NCI-H345 (cell line): ENCODE data around the gene FHL3.
A peak's percentile ranks its signal among the peaks of the same experiment; 100 is the strongest.
"Not testable (repeated sequence)": the region's sequence is repeated elsewhere in the genome, so short reads cannot be mapped to it uniquely, and the experiment has no call there.

Source experiments
- DNase-seq: peaks from one replicate; lab custom pipeline; 2025; lab: John Stamatoyannopoulos, UW

FHL3 gene

GRCh38 chr1:37987679-37988078, 17.6 kb downstream of the FHL3 start:
- DNase-seq = no peak

GRCh38 chr1:37983546-37983945, 21.8 kb downstream of the FHL3 start:
- DNase-seq = no peak

DNA sequence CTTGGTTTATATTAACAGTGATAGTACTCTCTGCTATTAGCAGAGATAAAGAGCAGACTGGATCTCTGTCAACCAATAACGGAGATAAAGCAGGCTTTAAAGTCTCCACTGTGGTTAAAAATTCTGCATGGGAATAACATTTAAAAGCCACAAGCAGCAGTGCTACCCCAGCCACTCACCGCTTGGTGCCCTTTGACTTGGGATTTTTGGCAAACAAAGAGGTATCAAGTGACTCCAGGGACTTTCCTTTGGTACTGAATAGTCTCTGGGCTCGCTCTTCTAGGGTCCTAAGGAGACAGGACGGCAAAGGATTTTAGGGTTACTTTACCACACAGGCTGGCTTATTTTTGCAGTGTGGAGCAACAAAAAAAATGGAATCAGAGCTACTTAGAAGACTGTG, 26.8 kb downstream of the FHL3 start:
- no peak for DNase-seq

GRCh38 chr1:37975083-37975482, 30.2 kb downstream of the FHL3 start:
- peak; percentile 56 for DNase-seq

DNA sequence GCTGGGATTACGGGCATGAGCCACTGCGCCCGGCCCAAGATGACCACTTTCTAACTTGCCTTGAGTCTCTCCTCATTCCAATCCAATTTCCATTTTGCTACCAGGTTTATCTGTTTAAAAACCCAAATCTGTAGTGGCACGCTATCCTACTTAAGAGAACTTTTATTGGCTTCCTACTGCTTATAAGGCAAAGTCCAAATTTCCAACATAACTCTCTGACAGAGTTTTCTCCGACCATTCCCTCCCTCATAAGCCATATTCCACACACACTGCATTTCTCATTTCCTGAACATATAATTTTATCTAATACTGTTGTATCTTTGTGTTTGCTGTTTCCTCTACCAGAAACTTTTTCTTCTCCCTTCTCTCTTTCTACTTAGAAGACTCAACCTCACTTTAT, 30.7 kb downstream of the FHL3 start:
- DNase-seq = no peak

GRCh38 chr1:37973684-37974083, 31.6 kb downstream of the FHL3 start:
- not testable (repeated sequence) for DNase-seq

DNA sequence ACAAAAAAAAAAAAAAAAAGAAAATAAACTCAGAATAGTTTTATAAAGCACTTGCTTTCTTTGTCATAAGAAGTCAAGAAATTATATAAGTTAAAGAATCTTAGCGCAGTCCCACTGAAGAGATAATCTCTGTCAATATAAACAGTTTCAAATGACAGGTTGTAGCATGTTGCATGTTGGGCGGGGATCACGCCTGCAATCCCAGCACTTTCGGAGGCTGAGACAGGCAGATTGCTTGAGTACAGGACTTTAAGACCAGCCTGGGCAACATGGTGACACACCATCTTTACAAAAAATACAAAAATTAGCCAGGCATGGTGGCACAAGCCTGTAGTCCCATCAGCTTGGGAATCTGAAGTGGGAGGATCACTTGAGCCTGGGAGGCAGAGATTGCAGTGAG, 40.0 kb downstream of the FHL3 start:
- DNase-seq = no peak

- not testable (repeated sequence) for DNase-seq
These were observed 41.2 kb downstream of the FHL3 start for GRCh38 chr1:37964106-37964505.

GRCh38 chr1:37958690-37959089, 46.6 kb downstream of the FHL3 start:
- no peak for DNase-seq

DNA sequence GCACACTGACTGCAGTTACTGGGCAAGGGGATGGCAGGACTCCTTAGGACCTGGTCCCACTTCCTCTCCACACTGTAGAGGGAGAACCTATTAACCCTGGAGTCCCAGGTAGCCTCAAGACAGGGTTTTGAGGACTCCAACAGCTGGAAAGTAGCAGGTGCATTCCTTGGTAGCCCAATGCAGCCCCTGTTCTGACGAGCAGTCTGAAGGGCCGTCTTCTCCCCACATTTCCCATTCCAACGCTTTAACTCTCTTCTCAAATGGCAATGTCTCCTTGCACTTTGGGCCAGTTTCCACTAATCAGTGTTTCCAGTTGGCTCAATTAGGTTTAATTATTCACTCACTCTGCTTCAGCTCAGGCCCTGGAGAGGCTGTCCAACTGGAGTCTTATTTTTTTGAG, 49.6 kb downstream of the FHL3 start:
- DNase-seq = no peak

DNA sequence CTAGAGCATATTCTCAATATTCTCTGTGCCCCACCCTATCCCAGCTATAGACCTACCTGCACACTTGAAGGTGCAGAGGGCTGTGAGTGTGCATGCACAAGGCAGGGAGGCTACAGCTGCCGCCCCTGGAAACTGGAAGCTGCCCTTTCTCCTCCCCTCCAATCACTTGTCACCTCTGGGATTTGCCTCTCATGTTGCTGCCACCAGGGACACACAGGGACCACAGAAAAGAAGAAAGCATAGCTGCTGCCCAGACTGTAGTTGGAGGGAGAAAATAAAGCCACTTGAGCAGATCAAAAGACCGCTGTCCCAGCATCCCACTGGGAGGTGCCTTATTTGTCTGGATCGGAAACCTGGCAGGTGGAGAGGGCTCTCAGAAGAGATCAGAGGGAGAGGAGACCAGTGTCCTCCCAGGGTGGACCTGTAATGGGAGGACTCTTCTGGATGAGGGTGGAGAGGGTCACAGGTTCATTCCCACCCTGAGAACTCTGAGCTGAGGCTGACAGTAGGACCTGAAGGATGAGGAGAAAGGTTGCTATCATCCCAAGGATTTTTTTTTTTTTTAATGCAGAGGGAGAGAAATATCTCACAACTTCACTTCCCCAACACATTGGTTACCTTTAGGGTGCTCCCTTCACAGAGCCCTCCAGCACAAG, 50.9 kb downstream of the FHL3 start:
- no peak for DNase-seq

- no peak for DNase-seq
These were observed 52.6 kb downstream of the FHL3 start for GRCh38 chr1:37952738-37953137.

- no peak for DNase-seq
These were observed 53.3 kb downstream of the FHL3 start for GRCh38 chr1:37951783-37952624.

DNA sequence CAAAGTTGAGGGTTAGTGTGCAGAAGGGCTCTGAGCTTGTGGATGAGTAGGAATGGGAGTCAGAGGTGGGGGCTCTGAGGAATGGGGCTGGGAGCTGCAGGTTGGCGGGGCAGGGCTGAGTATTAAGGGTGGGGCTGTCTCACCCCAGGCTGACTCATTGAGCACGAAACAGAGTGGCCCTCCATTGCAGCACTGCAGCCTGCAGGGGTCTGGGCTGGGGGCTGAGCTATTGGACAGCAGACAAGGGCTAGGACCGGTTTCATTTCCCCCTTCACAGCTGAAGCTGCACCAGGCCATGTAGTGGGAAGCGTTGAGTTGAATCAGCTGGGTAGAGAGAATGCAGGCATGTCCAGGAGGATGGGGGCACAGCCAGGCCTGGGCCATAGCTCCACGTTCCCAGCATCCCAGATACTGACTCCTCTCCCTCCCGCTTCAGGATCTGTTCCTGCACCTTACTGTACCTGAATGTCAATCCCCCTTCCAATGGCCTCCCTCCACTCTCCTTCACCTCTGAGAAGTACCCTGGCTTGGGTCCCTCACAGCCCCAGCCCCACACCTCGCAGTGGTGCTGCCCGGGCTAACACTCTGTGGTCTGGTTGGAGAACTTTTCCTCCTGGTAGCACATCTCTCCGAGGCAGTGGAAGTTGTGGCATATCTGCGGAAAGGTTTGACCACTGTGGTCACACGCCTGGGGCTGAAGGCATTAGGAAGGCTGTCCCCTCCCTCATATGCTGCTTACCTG, 54.1 kb downstream of the FHL3 start:
- DNase-seq = no peak

DNA sequence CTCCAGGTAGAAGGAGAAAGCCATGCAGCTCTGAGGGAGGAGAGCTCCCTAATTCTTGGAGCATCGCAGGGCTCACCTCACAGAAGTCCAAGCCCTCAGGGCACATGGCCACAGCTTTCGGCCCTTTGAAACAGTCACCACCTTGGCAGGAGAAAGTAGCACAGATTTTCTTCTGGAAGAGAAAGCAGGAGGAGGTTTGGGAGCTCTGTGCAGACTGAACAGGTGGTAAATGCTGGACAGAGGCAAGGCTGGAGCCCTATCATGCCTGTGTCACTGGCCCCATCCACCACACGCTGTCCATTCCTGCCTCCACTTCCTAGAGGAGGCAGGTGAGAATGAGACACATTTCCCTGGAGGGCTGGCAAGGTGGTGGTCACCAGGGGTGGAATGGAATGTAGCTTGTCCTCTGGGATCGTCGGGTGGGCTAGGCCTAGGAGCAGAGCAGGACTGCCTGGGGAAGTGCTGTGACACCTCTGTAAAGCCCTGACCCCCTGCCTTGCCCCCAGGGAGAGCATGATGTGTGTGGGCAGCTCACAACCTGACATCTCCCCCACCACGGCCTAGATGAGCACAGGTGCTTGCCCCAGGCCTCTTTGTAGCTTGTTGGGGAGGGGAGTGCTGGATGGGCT, 55.7 kb downstream of the FHL3 start:
- DNase-seq = no peak

GRCh38 chr1:37948841-37949240, 56.5 kb downstream of the FHL3 start:
- DNase-seq = no peak

- DNase-seq = no peak
These were observed 57.1 kb downstream of the FHL3 start for GRCh38 chr1:37948166-37948565.

- DNase-seq = no peak
These were observed 58.0 kb downstream of the FHL3 start for GRCh38 chr1:37947364-37947763.
